HG02938 (cell line): ENCODE data around the gene MTOR.
A peak's percentile ranks its signal among the peaks of the same experiment; 100 is the strongest.
"Not testable (repeated sequence)": the region's sequence is repeated elsewhere in the genome, so short reads cannot be mapped to it uniquely, and the experiment has no call there.

ENCODE experiments used
- ATAC-seq: cut with Tn5 transposase; IDR thresholded peaks from one replicate; pipeline ENCODE4 v1.9.1; 2021; ENCODE audit warnings: mild to moderate bottlenecking, moderate library complexity; ENCODE audit not compliant: unreplicated experiment

The MTOR gene

GRCh38 chr1:11125931-11126330 is 136.4 kb downstream of the MTOR start:
- ATAC-seq = no peak

- no peak for ATAC-seq
Measured at GRCh38 chr1:11124965-11125364, 137.4 kb downstream of the MTOR start.

DNA sequence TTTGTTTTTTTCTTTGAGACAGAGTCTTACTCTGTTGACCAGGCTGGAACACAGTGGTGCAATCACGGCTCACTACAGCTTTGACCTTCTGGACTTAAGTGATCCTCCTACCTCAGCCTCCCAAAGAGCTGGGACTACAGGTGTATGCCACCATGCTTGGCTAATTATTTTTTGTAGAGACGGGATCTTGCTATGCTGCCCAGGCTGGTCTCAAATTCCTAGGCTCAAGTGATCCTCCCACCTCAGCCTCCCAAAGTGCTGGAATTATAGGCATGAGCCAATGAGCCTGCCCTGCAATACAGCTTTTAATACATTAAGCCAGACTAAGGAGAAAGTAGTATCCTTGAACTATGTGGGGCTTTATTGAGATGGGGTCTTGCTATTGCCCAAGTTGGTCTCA is 146.0 kb downstream of the MTOR start:
- no peak for ATAC-seq

- no peak for ATAC-seq
Measured at GRCh38 chr1:11114966-11115365, 147.4 kb downstream of the MTOR start.

- no peak for ATAC-seq
Measured at GRCh38 chr1:11109047-11109760, 153.1 kb downstream of the MTOR start.

GRCh38 chr1:11107599-11107998 is 154.8 kb downstream of the MTOR start:
- ATAC-seq = no peak

DNA sequence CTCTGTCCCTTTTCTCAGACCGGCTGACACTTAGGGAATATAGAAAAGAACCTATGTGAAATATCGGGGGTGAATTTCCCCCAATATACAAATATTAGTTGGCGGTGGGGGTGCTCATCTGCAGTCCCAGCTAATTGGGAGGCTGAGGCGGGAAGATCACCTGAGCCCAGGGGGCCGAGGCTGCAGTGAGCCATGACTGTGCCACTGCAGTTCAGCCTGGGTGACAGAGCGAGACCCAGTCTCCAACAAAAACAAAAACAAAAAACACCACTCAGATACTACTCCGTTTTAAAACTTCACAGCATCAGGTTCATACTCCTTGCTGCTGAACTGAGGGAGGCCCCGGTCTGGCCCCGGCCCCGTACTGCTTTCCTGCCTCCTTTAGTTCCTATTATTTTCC is 156.8 kb downstream of the MTOR start:
- ATAC-seq = no peak

DNA sequence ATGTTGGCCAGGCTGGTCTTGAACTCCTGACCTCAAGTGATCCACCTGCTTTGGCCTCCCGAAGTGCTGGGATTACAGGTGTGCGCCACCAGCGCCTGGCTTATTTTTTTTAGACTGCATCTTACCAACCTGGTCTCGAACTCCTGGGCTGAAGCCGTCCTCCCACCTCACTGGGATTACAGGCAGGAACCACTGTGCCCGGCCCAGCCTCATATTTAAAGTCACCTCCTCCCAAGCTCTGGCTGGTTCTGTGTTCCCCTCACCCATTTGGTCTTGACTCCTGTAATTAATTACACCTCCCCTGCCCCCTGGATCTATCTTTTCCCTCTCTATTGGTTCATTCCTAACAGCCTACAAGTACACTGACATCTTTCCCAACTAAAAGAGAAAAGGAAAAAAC is 161.0 kb downstream of the MTOR start:
- ATAC-seq = no peak

- not testable (repeated sequence) for ATAC-seq
Measured at GRCh38 chr1:11100806-11101205, 161.5 kb downstream of the MTOR start.

GRCh38 chr1:11100149-11100493 is 162.2 kb downstream of the MTOR start:
- no peak for ATAC-seq

DNA sequence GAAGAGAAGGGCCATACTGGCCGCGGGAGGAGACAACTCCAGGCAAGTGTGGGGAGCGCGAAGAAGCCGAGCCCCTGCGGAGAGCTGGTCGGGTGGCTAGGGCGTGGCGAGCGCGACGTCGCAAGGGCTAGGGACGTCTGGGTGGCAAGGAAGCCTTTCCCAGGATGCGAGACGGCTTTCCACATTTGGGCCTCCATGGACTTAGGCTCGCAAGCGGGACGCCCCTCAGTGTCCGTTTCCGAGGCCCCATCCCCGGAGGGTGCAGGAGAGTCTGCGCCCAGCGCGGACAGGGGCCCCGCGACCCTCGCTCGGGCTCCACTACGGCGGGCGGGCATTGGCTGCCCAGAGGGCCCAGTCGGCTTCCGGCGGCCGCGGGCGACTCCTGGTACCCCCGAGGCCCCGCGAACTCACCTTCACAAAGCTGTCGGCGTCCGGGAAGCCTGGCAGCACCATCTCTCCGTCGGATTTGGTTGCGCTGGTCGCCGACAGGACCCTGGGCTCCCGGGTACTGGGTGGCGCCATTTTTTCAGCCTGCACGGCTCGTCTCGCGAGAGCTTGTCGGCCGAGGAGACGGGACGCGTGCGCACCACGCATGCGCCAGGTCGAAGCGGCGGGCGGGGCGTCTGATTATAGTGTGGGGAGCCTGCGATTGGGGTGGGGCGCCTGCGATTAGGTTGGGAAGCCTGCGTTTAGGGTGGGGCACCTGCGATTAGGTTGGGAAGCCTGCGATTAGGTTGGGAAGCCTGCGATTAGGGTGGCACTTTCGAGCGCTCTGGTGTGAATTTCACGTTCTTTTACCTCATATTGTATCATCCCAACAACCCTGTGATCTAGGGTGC is 162.8 kb downstream of the MTOR start, which contains the start of gene EXOSC10:
Gene EXOSC10, minus strand, starts transcription at position 560 of the 839 bp plus-strand sequence. Its CDS starts 38 bp downstream, at position 522.
- peak; percentile 86 for ATAC-seq

- no peak for ATAC-seq
Measured at GRCh38 chr1:11098931-11099309, 163.4 kb downstream of the MTOR start.

- ATAC-seq = not testable (repeated sequence)
Measured at GRCh38 chr1:11083784-11084183, 178.6 kb downstream of the MTOR start.

- no peak for ATAC-seq
Measured at GRCh38 chr1:11080931-11081330, 181.4 kb downstream of the MTOR start.

GRCh38 chr1:11078631-11079030 is 183.7 kb downstream of the MTOR start:
- no peak for ATAC-seq

- not testable (repeated sequence) for ATAC-seq
Measured at GRCh38 chr1:11073398-11073797, 189.0 kb downstream of the MTOR start.

DNA sequence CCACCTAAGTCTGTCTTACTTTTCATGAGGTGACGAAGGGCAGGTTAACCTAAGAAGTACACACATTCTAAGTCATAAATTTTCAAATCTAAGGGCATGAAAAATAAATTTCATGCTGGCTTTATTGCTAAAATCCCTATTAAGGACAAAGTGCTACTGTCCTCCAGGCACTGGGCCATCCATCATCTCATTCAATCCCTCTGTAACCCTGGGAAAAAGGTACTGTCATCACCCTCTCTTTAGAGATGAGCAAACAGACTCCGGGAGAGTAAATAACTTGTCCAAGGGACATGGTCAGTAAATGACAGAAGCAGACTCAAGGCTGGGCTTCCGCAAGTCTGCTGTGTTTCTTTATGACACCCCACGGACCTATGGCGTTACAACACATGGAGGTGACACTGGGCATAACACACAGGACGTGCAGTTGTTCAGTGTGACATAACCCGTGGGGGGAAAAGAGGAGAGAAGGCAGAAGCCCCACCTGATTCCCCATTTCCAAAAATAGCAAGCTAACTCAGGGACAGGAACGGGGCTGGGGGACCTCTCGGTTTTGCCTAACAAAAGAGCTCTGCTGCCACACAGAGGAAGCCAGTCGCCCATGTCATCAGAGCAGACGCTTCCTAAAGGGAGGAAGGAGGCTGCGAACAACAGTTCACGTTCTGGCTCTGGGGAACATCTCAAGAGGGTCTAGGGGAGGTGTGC is 190.0 kb downstream of the MTOR start:
- ATAC-seq = no peak

GRCh38 chr1:11071463-11072215 is 190.7 kb downstream of the MTOR start:
- ATAC-seq = no peak

DNA sequence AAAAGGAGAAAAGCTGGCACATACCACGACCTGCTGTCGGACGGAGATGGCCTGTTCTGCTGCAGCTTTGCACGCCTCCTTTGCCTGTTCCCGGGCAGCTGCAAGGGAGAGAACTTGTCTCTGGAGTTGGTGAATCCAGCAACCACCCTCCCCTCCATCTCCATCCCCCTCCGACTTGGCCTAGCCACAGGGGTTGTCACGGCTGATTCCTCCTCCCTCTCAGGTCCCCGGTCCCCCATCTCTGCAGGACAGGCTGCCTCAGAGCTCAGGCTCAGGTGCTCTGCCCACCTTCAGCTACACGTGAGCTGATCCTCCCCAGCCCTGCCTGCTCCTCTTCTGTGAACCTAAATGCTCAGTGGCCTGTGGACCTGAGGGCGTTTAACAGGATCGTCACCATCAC is 191.5 kb downstream of the MTOR start:
- ATAC-seq = no peak

DNA sequence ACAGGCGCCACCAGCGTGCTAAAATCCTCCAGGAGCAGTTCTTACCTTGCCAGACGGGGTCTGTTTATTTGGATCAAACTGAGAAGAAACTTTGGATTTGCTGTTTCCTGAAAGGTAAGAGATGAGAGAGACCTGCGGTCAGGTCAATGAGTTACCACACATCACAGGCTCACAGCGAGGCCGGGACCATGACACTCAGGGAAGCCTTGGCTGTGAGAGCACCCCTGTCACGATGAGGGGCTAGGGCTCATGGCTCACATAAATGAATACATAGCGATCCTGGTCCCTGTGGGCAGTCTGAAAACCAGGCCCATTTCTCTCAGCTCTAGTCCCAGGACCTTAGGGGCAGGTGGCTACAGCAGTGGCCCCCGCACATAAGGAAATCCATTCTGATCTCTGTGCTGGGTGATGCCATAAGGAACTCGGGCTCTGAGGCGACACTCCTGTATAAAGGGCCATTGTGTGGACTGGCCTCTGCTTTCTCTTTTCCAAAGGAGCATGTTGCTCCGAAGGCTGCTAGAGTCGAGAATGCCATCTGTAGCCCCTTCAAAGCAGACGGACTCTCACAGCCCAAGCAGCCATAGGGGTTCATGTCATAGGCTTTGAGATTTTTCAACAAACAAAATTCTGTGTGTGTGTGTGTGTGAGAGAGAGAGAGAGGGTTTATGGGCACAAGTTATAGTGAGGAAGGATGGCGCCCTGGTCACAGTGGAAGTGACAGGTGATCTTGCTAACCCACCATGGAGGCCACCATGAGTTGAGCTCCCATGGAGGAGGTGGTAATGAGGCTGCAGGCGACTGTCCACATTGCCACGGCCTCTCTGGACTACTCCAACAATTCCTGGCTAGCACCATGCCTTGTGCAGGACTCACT is 193.5 kb downstream of the MTOR start:
- no peak for ATAC-seq
